ENCODE measurements around the gene SSU72. TPM values are rescaled to one million over a fixed set of nuclear protein-coding genes. Genes with fewer than 3 reads are reported as not detected.

The SSU72 gene
- total RNA-seq, 4 donors from 2014 or later, result 102 to 115 (median 109) TPM

GRCh38 chr1:1622010-1622787 is 47.5 kb upstream of the SSU72 start:
- no peak overlapping the region for H3K4me3 ChIP-seq
- no peak overlapping the region for H3K27ac ChIP-seq
- peaks cover 14% of the 10 kb centered on the region for H3K36me3 ChIP-seq
- no peak for DNase-seq (ENCODE audit: low spot score in 2 of 2)
- no peaks in the 10 kb centered on the region for H3K9me3 ChIP-seq
- TF ChIP-seq POLR2AphosphoS5 (IDR thresholded peaks at IDR 0.05), result no peak
- no peak for TF ChIP-seq EP300 (IDR thresholded peaks at IDR 0.05)
- no peak for TF ChIP-seq POLR2A (IDR thresholded peaks at IDR 0.05)
- TF ChIP-seq, protein P1, sequence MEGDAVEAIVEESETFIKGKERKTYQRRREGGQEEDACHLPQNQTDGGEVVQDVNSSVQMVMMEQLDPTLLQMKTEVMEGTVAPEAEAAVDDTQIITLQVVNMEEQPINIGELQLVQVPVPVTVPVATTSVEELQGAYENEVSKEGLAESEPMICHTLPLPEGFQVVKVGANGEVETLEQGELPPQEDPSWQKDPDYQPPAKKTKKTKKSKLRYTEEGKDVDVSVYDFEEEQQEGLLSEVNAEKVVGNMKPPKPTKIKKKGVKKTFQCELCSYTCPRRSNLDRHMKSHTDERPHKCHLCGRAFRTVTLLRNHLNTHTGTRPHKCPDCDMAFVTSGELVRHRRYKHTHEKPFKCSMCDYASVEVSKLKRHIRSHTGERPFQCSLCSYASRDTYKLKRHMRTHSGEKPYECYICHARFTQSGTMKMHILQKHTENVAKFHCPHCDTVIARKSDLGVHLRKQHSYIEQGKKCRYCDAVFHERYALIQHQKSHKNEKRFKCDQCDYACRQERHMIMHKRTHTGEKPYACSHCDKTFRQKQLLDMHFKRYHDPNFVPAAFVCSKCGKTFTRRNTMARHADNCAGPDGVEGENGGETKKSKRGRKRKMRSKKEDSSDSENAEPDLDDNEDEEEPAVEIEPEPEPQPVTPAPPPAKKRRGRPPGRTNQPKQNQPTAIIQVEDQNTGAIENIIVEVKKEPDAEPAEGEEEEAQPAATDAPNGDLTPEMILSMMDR (IDR thresholded peaks at IDR 0.05), result no peak
- no peaks in the 10 kb centered on the region for H3K27me3 ChIP-seq
- H3K4me1 ChIP-seq, result peaks cover 14% of the 10 kb centered on the region
- WGBS, result 80% methylated on average over 14 of the region's 21 CpGs

DNA sequence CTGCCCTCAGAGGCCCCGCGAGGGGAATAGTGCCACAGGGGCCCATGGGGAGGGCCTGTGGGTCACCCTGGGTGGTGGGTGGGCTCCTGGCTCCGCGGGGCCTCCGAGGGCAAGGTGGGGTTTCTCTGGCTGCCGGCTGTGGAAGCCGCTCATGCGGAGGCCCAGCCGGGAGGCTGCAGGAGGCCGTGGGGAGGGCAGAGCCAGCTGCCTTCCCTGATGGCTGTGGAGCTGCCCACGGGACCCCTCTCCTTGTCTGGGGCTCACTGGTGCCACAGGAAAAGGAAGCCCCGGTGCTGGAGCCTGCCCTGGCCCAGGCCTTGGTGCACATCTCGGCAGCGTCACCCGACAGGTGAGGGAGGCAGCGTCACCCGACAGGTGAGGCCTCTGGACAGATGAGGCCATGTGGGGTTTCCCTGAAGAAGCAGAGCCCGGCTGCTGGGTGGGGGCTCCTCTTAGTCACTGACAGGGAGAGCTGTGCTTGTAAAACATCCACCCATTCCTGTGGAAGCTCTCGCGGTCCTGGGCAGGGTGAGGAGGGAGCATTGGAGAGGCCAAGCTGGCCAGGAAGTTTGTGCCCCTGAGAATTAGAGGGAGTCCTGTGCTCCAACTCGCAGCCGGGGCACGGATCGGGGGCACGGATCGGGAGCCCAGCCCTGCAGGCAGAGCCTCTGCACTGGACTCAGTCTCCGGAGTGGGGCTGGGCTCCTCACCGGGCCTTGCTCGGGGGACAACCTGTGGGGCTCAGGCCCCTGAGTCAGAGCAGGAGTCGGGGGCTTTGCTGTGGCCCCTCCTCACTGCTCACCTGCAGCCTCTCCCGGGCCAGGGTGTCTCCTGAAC is 46.7 kb upstream of the SSU72 start:
- peak in 1 of 2 donors; percentile 64 for DNase-seq (ENCODE audit: low spot score in 2 of 2)
- H3K27me3 ChIP-seq, result no peaks in the 10 kb centered on the region
- peaks cover 14% of the 10 kb centered on the region for H3K36me3 ChIP-seq
- H3K27ac ChIP-seq, result no peak overlapping the region
- TF ChIP-seq, protein P1 (IDR thresholded peaks at IDR 0.05), result no peak
- TF ChIP-seq POLR2A (IDR thresholded peaks at IDR 0.05), result no peak
- H3K4me3 ChIP-seq, result no peak overlapping the region
- H3K4me1 ChIP-seq, result peaks cover 15% of the 10 kb centered on the region
- no peaks in the 10 kb centered on the region for H3K9me3 ChIP-seq
- WGBS, result 89% methylated on average over 10 of the region's 31 CpGs

- TF ChIP-seq, protein P1 (IDR thresholded peaks at IDR 0.05), result no peak
- no peak for TF ChIP-seq POLR2AphosphoS5 (IDR thresholded peaks at IDR 0.05)
- no peak for TF ChIP-seq EP300 (IDR thresholded peaks at IDR 0.05)
- peak in 1 of 2 donors; percentile 60 for DNase-seq (ENCODE audit: low spot score in 2 of 2)
- H3K4me3 ChIP-seq, result no peak overlapping the region
- no peak overlapping the region for H3K27ac ChIP-seq
- no peaks in the 10 kb centered on the region for H3K9me3 ChIP-seq
- no peaks in the 10 kb centered on the region for H3K27me3 ChIP-seq
- H3K36me3 ChIP-seq, result peaks cover 14% of the 10 kb centered on the region
- whole genome bisulfite sequencing, result 93% methylated on average over 12 of the region's 16 CpGs
- peaks cover 15% of the 10 kb centered on the region for H3K4me1 ChIP-seq
These were observed 45.9 kb upstream of the SSU72 start for GRCh38 chr1:1620433-1621139.

- H3K4me1 ChIP-seq, result peaks cover 15% of the 10 kb centered on the region
- peak in 1 of 2 donors; percentile 63 for DNase-seq (ENCODE audit: low spot score in 2 of 2)
- peaks cover 14% of the 10 kb centered on the region for H3K36me3 ChIP-seq
- WGBS, result 100% methylated on average over 4 of the region's 14 CpGs
- H3K27ac ChIP-seq, result no peak overlapping the region
- no peak overlapping the region for H3K4me3 ChIP-seq
- no peaks in the 10 kb centered on the region for H3K9me3 ChIP-seq
- TF ChIP-seq EP300 (IDR thresholded peaks at IDR 0.05) (no peak), POLR2A (IDR thresholded peaks at IDR 0.05) (no peak), POLR2AphosphoS5 (IDR thresholded peaks at IDR 0.05) (no peak)
- TF ChIP-seq, protein P1 (IDR thresholded peaks at IDR 0.05), result no peak
- H3K27me3 ChIP-seq, result no peaks in the 10 kb centered on the region
These were observed 45.3 kb upstream of the SSU72 start for GRCh38 chr1:1619917-1620361.
